Progenitor cell of endocrine pancreas (in vitro differentiated cells): ENCODE data around the gene DLGAP1. TPM values are rescaled to one million over a fixed set of nuclear protein-coding genes. Genes with fewer than 3 reads are reported as not detected.

ENCODE experiments used
- DNase-seq: peaks from one replicate; pipeline ENCODE4 v3.0.0; 2021; ENCODE audit warnings: low spot score; ENCODE audit not compliant: unreplicated experiment
- H3K27ac Mint-ChIP-seq: 2 replicates; pipeline ENCODE4 v1.8.0; 2021; ENCODE audit warnings: mild to moderate bottlenecking, moderate library complexity, mixed read lengths
- H3K27me3 Mint-ChIP-seq: 2 replicates; pipeline ENCODE4 v1.8.0; 2021; ENCODE audit warnings: mixed read lengths
- H3K36me3 Mint-ChIP-seq: 2 replicates; pipeline ENCODE4 v1.8.0; 2022; ENCODE audit warnings: mixed read lengths; ENCODE audit not compliant: insufficient read depth
- H3K4me1 Mint-ChIP-seq: 2 replicates; pipeline ENCODE4 v1.8.0; 2021; ENCODE audit warnings: low read depth, mixed read lengths
- H3K4me3 Mint-ChIP-seq: 2 replicates; pipeline ENCODE4 v1.8.0; 2021; ENCODE audit warnings: low read depth, mild to moderate bottlenecking, moderate library complexity, mixed read lengths
- H3K9me3 Mint-ChIP-seq: 2 replicates; pipeline ENCODE4 v1.8.0; 2021; ENCODE audit warnings: low read depth, mixed read lengths
- CTCF ChIP-seq: fragments of 200-600 bp; sonication (generic); IDR thresholded peaks from one replicate; pipeline ENCODE4 v1.5.0; 2021; ENCODE audit warnings: antibody characterized with exemption, mild to moderate bottlenecking; ENCODE audit not compliant: unreplicated experiment
- total RNA-seq: library from RNA; stranded (reverse); gene quantifications from 2 replicates; pipeline ENCODE4 v1.2.1, GENCODE V29; 2021

DLGAP1 gene
- total RNA-seq, 1 donor from 2014 or later, result 16.7 TPM

- H3K9me3 Mint-ChIP-seq, result no peaks in the 10 kb centered on the region
- DNase-seq, result no peak
- H3K4me1 Mint-ChIP-seq, result peaks cover 44% of the 10 kb centered on the region
- no peaks in the 10 kb centered on the region for H3K36me3 Mint-ChIP-seq
- no peak for TF ChIP-seq CTCF
- no peak overlapping the region for H3K27ac Mint-ChIP-seq
- no peak overlapping the region for H3K4me3 Mint-ChIP-seq
- no peaks in the 10 kb centered on the region for H3K27me3 Mint-ChIP-seq
These were observed 741.4 kb downstream of the DLGAP1 start for GRCh38 chr18:3713708-3714107.

GRCh38 chr18:3713166-3713565 lies 741.9 kb downstream of the DLGAP1 start:
- Mint-ChIP-seq H3K4me1 (peaks cover 46% of the 10 kb centered on the region), H3K9me3 (no peaks in the 10 kb centered on the region), H3K27ac (no peak overlapping the region), H3K27me3 (no peaks in the 10 kb centered on the region), H3K4me3 (no peak overlapping the region), H3K36me3 (no peaks in the 10 kb centered on the region)
- DNase-seq, result no peak
- TF ChIP-seq CTCF, result no peak

GRCh38 chr18:3712491-3712890 lies 742.6 kb downstream of the DLGAP1 start:
- DNase-seq, result no peak
- Mint-ChIP-seq H3K27me3 (no peaks in the 10 kb centered on the region), H3K27ac (peak overlapping the region; percentile 27), H3K9me3 (no peaks in the 10 kb centered on the region), H3K4me1 (peaks cover 45% of the 10 kb centered on the region), H3K36me3 (no peaks in the 10 kb centered on the region), H3K4me3 (no peak overlapping the region)
- TF ChIP-seq CTCF, result no peak

DNA sequence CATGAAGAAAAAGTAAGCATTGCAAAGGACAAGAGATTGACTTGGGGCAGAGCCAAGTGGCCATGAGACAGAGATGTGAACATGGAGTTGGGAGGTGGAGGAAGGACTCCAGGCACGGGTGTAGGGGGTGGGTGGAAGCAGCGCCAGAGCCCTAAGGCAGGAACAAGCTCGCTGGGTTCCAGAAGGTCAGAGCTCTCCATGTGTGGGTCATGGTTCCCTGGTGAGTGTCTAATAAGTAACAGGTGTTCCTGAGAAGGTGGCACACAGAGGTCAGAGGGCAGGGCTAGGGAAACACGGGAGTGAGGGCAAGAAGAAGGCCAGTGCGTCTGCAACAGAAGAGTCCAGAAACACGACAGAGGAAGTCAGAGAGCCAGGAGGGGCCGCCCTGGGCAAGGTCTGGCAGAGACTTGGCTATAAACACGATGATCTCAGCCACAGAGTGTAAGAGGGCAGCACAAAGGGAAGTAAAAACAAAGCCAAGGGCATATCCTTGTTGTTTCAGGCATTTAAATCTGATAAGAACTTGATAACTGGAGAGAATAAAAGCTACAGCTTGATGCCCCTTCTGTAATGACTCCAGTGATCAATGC lies 744.3 kb downstream of the DLGAP1 start:
- Mint-ChIP-seq H3K4me1 (peaks cover 52% of the 10 kb centered on the region), H3K9me3 (no peaks in the 10 kb centered on the region), H3K27ac (peak overlapping the region; percentile 17), H3K4me3 (peak overlapping the region; percentile 29), H3K27me3 (no peaks in the 10 kb centered on the region), H3K36me3 (no peaks in the 10 kb centered on the region)
- DNase-seq, result no peak
- TF ChIP-seq CTCF, result no peak

GRCh38 chr18:3709205-3709604 lies 745.9 kb downstream of the DLGAP1 start:
- no peak for TF ChIP-seq CTCF
- H3K27ac Mint-ChIP-seq, result no peak overlapping the region
- H3K36me3 Mint-ChIP-seq, result no peaks in the 10 kb centered on the region
- DNase-seq, result no peak
- no peaks in the 10 kb centered on the region for H3K9me3 Mint-ChIP-seq
- H3K4me3 Mint-ChIP-seq, result no peak overlapping the region
- peaks cover 43% of the 10 kb centered on the region for H3K4me1 Mint-ChIP-seq
- H3K27me3 Mint-ChIP-seq, result no peaks in the 10 kb centered on the region
